GM13977 (cell line): ENCODE data around the gene ADCY9.
"Not testable (repeated sequence)": the region's sequence is repeated elsewhere in the genome, so short reads cannot be mapped to it uniquely, and the experiment has no call there.

Source experiments
- DNase-seq: peaks from one replicate; pipeline ENCODE4 v3.0.0; 2012; ENCODE audit warnings: low spot score
- CTCF ChIP-seq: IDR thresholded peaks from 2 replicates; pipeline ENCODE4 v1.5.1; 2012; ENCODE audit warnings: mild to moderate bottlenecking, control low read depth; ENCODE audit not compliant: insufficient read depth; ENCODE audit errors: extremely low read depth, missing control alignments
- in situ Hi-C: fragments of 300-500 bp; cut with MboI; formaldehyde crosslinking; loops from one replicate; pipeline ENCODE4 v1.12.0; 2022; ENCODE audit warnings: low sequenced_read_pairs, low pct_unique_long_range_greater_than_20kb, mixed read lengths, inconsistent platforms; ENCODE audit not compliant: unreplicated experiment

ADCY9 gene

GRCh38 chr16:4116325-4117249 lies at the start of gene ADCY9:
TSS of gene ADCY9 (minus strand) at chr16:4116442. CDS start at chr16:4115442, 1,000 bp downstream.
- TF ChIP-seq CTCF = no peak
- DNase-seq = peak; percentile 97
- in situ Hi-C loops = no loop called here

GRCh38 chr16:4160658-4161430 lies 44.6 kb upstream of the ADCY9 start:
- TF ChIP-seq CTCF = no peak
- no peak for DNase-seq
- in situ Hi-C loops = no loop called here

GRCh38 chr16:4159726-4160125 lies 43.5 kb upstream of the ADCY9 start:
- no peak for TF ChIP-seq CTCF
- in situ Hi-C loops = no loop called here
- DNase-seq = no peak

- in situ Hi-C loops = no loop called here
- DNase-seq = no peak
- TF ChIP-seq CTCF = no peak
These were observed 42.2 kb upstream of the ADCY9 start for GRCh38 chr16:4158143-4159093.

GRCh38 chr16:4157376-4157825 lies 41.2 kb upstream of the ADCY9 start:
- no peak for TF ChIP-seq CTCF
- in situ Hi-C loops = no loop called here
- no peak for DNase-seq

- in situ Hi-C loops, DNase-seq: not testable (repeated sequence)
These were observed 40.3 kb upstream of the ADCY9 start for GRCh38 chr16:4156503-4156902.

GRCh38 chr16:4153364-4153763 lies 37.1 kb upstream of the ADCY9 start:
- in situ Hi-C loops, DNase-seq: not testable (repeated sequence)
